ENCODE measurements around the gene CLMN.

The CLMN gene

DNA sequence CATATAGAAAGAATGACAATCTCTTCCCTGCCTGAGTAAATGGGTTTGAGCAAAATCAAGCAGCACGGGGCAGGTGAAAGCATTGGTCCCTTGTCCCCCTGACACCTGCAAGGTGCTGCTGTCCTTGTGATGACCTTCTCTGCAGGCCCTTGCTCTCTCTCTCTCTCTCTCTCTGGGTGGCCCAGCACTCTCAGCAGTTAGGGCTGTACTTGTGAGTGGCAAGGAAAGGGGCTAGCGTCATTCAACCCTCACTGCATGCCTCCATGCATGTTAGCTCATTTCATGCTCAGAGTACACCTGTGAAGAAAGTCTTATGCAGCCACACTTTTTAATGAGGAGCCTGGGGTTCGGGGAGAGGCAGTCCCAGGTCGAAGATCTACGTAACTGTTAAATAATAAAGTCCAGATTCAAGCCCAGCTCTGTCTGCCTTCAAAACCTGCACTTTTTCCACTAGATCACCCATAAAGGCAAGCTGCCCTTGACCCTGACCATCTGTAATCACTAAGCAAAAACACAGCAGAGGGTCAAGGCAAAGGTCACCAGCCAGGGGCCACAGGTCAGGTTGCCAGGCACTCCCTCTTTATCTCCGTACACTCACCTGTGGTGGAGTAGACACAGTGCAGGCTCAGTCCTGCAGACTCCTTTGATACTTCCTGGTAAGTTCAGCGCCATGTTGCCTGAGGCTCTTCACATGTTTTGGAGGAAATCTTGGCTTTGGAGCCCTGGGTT lies 44.9 kb upstream of the CLMN start:
- no peak overlapping the region for H2AFZ ChIP-seq (ENCODE audit: low read length)
- H3K9ac ChIP-seq (ENCODE audit: low read length), result no peak overlapping the region
- H3K4me3 ChIP-seq (ENCODE audit: low read depth, low read length, poor library complexity, severe bottlenecking), result no peak overlapping the region
- H3K4me1 ChIP-seq (ENCODE audit: insufficient read depth, low read length, severe bottlenecking), result no peaks in the 10 kb centered on the region
- no peaks in the 10 kb centered on the region for H3F3A ChIP-seq (ENCODE audit: insufficient read depth, low read length)
- H3K36me3 ChIP-seq (ENCODE audit: insufficient read depth, low read length), result no peaks in the 10 kb centered on the region
- H3K27ac ChIP-seq (ENCODE audit: low read depth, low read length, poor library complexity, severe bottlenecking), result no peak overlapping the region
- no peaks in the 10 kb centered on the region for H3K9me2 ChIP-seq (ENCODE audit: low read depth, low read length)
- no peaks in the 10 kb centered on the region for H3K79me2 ChIP-seq (ENCODE audit: insufficient read depth, low read length)
- H3K4me2 ChIP-seq (ENCODE audit: low read length), result no peak overlapping the region
- H3K27me3 ChIP-seq (ENCODE audit: insufficient read depth, low read length), result 0 out of 2 replicates have a peak, but pooled peaks cover 3% of the 10 kb centered on the region
- no peak for TF ChIP-seq CTCF (IDR thresholded peaks at IDR 0.05; ENCODE audit: low read length)
- no peak for TF ChIP-seq EZH2 (IDR thresholded peaks at IDR 0.05; ENCODE audit: borderline replicate concordance, low read length)
- H3K9me3 ChIP-seq (ENCODE audit: low read length), result no peaks in the 10 kb centered on the region
- H4K20me1 ChIP-seq (ENCODE audit: insufficient read depth, low read length), result no peaks in the 10 kb centered on the region

- H3K4me3 ChIP-seq (ENCODE audit: low read depth, low read length, poor library complexity, severe bottlenecking), result no peak overlapping the region
- no peaks in the 10 kb centered on the region for H3K36me3 ChIP-seq (ENCODE audit: insufficient read depth, low read length)
- H2AFZ ChIP-seq (ENCODE audit: low read length), result no peak overlapping the region
- 0 out of 2 replicates have a peak, but pooled peaks cover 3% of the 10 kb centered on the region for H3K27me3 ChIP-seq (ENCODE audit: insufficient read depth, low read length)
- H3F3A ChIP-seq (ENCODE audit: insufficient read depth, low read length), result no peaks in the 10 kb centered on the region
- TF ChIP-seq CTCF (IDR thresholded peaks at IDR 0.05; ENCODE audit: low read length) (no peak), EZH2 (IDR thresholded peaks at IDR 0.05; ENCODE audit: borderline replicate concordance, low read length) (no peak)
- H3K4me1 ChIP-seq (ENCODE audit: insufficient read depth, low read length, severe bottlenecking), result no peaks in the 10 kb centered on the region
- no peaks in the 10 kb centered on the region for H3K9me3 ChIP-seq (ENCODE audit: low read length)
- H3K9me2 ChIP-seq (ENCODE audit: low read depth, low read length), result no peaks in the 10 kb centered on the region
- H3K9ac ChIP-seq (ENCODE audit: low read length), result no peak overlapping the region
- H3K4me2 ChIP-seq (ENCODE audit: low read length), result no peak overlapping the region
- H3K27ac ChIP-seq (ENCODE audit: low read depth, low read length, poor library complexity, severe bottlenecking), result no peak overlapping the region
- no peaks in the 10 kb centered on the region for H4K20me1 ChIP-seq (ENCODE audit: insufficient read depth, low read length)
- H3K79me2 ChIP-seq (ENCODE audit: insufficient read depth, low read length), result no peaks in the 10 kb centered on the region
Observed at GRCh38 chr14:95363468-95363954, 43.8 kb upstream of the CLMN start.

GRCh38 chr14:95362138-95362494 lies 42.4 kb upstream of the CLMN start:
- TF ChIP-seq CTCF (IDR thresholded peaks at IDR 0.05; ENCODE audit: low read length) (no peak), EZH2 (IDR thresholded peaks at IDR 0.05; ENCODE audit: borderline replicate concordance, low read length) (no peak)
- Histone ChIP-seq H2AFZ (ENCODE audit: low read length) (no peak overlapping the region), H3F3A (ENCODE audit: insufficient read depth, low read length) (no peaks in the 10 kb centered on the region), H3K36me3 (ENCODE audit: insufficient read depth, low read length) (no peaks in the 10 kb centered on the region), H3K9me3 (ENCODE audit: low read length) (no peaks in the 10 kb centered on the region), H3K4me3 (ENCODE audit: low read depth, low read length, poor library complexity, severe bottlenecking) (no peak overlapping the region), H3K27me3 (ENCODE audit: insufficient read depth, low read length) (0 out of 2 replicates have a peak, but pooled peaks cover 3% of the 10 kb centered on the region), H3K4me2 (ENCODE audit: low read length) (no peak overlapping the region), H3K9me2 (ENCODE audit: low read depth, low read length) (no peaks in the 10 kb centered on the region), H3K27ac (ENCODE audit: low read depth, low read length, poor library complexity, severe bottlenecking) (no peak overlapping the region), H3K79me2 (ENCODE audit: insufficient read depth, low read length) (no peaks in the 10 kb centered on the region), H3K4me1 (ENCODE audit: insufficient read depth, low read length, severe bottlenecking) (no peaks in the 10 kb centered on the region), H4K20me1 (ENCODE audit: insufficient read depth, low read length) (no peaks in the 10 kb centered on the region), H3K9ac (ENCODE audit: low read length) (no peak overlapping the region)
